ENCODE results near the gene ILF2. TPM values are rescaled to one million over a fixed set of nuclear protein-coding genes. Genes with fewer than 3 reads are reported as not detected.

The ILF2 gene
- total RNA-seq, 2 experiments from 2014 or later, result 287 to 334 TPM

GRCh38 chr1:153687346-153688125 is 16.7 kb upstream of the ILF2 start:
- no TSS peak for BruUV-seq (replicated peaks)
- Histone ChIP-seq H2AFZ (ENCODE audit: low read length) (no peak overlapping the region), H3K9me3 (ENCODE audit: low read length) (no peaks in the 10 kb centered on the region), H3K27ac (ENCODE audit: low read depth, low read length, poor library complexity, severe bottlenecking) (no peak overlapping the region), H4K20me1 (ENCODE audit: insufficient read depth, low read length) (no peaks in the 10 kb centered on the region), H3K4me3 (ENCODE audit: low read depth, low read length, poor library complexity, severe bottlenecking) (no peak overlapping the region), H3K36me3 (ENCODE audit: insufficient read depth, low read length) (no peaks in the 10 kb centered on the region), H3K4me2 (ENCODE audit: low read length) (no peak overlapping the region), H3K4me1 (ENCODE audit: insufficient read depth, low read length, poor library complexity, severe bottlenecking) (peaks cover 17% of the 10 kb centered on the region), H3K9me2 (ENCODE audit: insufficient read depth, low read length) (no peaks in the 10 kb centered on the region), H3K79me2 (ENCODE audit: insufficient read depth, low read depth, low read length) (no peaks in the 10 kb centered on the region)
- no peak for DNase-seq (ENCODE audit: low spot score)
- intact Hi-C loops (cut with micrococcal nuclease; ENCODE audit: unreplicated experiment), result no loop called here
- TF ChIP-seq CTCF (conservative IDR thresholded peaks at IDR 0.05; ENCODE audit: low read length) (no peak), EZH2phosphoT487 (IDR thresholded peaks at IDR 0.05; ENCODE audit: borderline replicate concordance, low read depth, low read length) (no peak)
- ChIA-PET POLR2A (interaction anchor here (0.6 kb wide), 1 partner anchor 300 kb away, joined by 6 read pairs; no protein-coding TSS in a partner anchor), CTCF (ENCODE audit: unreplicated experiment) (interaction anchor here (0.7 kb wide), 1 partner anchor 69 kb away, joined by 4 read pairs; no protein-coding TSS in a partner anchor)

GRCh38 chr1:153685544-153686340 is 14.9 kb upstream of the ILF2 start:
- peaks cover 12% of the 10 kb centered on the region for H3K4me1 ChIP-seq (ENCODE audit: insufficient read depth, low read length, poor library complexity, severe bottlenecking)
- H3K79me2 ChIP-seq (ENCODE audit: insufficient read depth, low read depth, low read length), result no peaks in the 10 kb centered on the region
- BruUV-seq (replicated peaks), result no TSS peak
- no peaks in the 10 kb centered on the region for H3K36me3 ChIP-seq (ENCODE audit: insufficient read depth, low read length)
- H3K27ac ChIP-seq (ENCODE audit: low read depth, low read length, poor library complexity, severe bottlenecking), result no peak overlapping the region
- no peak overlapping the region for H2AFZ ChIP-seq (ENCODE audit: low read length)
- no peaks in the 10 kb centered on the region for H3K9me3 ChIP-seq (ENCODE audit: low read length)
- intact Hi-C loops (cut with micrococcal nuclease; ENCODE audit: unreplicated experiment), result no loop called here
- no peak overlapping the region for H3K4me2 ChIP-seq (ENCODE audit: low read length)
- H4K20me1 ChIP-seq (ENCODE audit: insufficient read depth, low read length), result no peaks in the 10 kb centered on the region
- DNase-seq (ENCODE audit: low spot score), result no peak
- CTCF ChIA-PET (ENCODE audit: unreplicated experiment), result no interaction called here
- TF ChIP-seq CTCF (conservative IDR thresholded peaks at IDR 0.05; ENCODE audit: low read length) (no peak), EZH2phosphoT487 (IDR thresholded peaks at IDR 0.05; ENCODE audit: borderline replicate concordance, low read depth, low read length) (no peak)
- H3K9me2 ChIP-seq (ENCODE audit: insufficient read depth, low read length), result no peaks in the 10 kb centered on the region
- POLR2A ChIA-PET, result interaction anchor here (0.5 kb wide), 1 partner anchor 40 kb away, joined by 3 read pairs; no protein-coding TSS in a partner anchor
- H3K4me3 ChIP-seq (ENCODE audit: low read depth, low read length, poor library complexity, severe bottlenecking), result no peak overlapping the region

Measured in OCI-LY7 (cell line).